Cerebellar cortex (tissue), 1 donor: Measurements from ENCODE around the gene RAP1GAP2.
"Not testable (repeated sequence)": the region's sequence is repeated elsewhere in the genome, so short reads cannot be mapped to it uniquely, and the experiment has no call there.

Experiments used
- DNase-seq: peaks from one replicate; pipeline ENCODE4 v3.0.0-alpha.2; 2015; ENCODE audit warnings: low spot score

Gene RAP1GAP2

GRCh38 chr17:2995886-2996809 is 199.9 kb downstream of the RAP1GAP2 start:
- no peak for DNase-seq

GRCh38 chr17:2996810-2997670 is 200.8 kb downstream of the RAP1GAP2 start:
- DNase-seq: no peak

GRCh38 chr17:2998469-2998901 is 202.2 kb downstream of the RAP1GAP2 start:
- not testable (repeated sequence) for DNase-seq

GRCh38 chr17:3002538-3003295 is 206.5 kb downstream of the RAP1GAP2 start:
- no peak for DNase-seq

- DNase-seq: no peak
Measured at GRCh38 chr17:3003296-3004149, 207.3 kb downstream of the RAP1GAP2 start.

- peak; percentile 93 for DNase-seq
Measured at GRCh38 chr17:3004150-3004801, 208.0 kb downstream of the RAP1GAP2 start.

GRCh38 chr17:3004925-3005324 is 208.7 kb downstream of the RAP1GAP2 start:
- no peak for DNase-seq

GRCh38 chr17:3005696-3006095 is 209.5 kb downstream of the RAP1GAP2 start:
- no peak for DNase-seq

GRCh38 chr17:3006801-3007200 is 210.6 kb downstream of the RAP1GAP2 start:
- no peak for DNase-seq

- DNase-seq: no peak
Measured at GRCh38 chr17:3007651-3008121, 211.4 kb downstream of the RAP1GAP2 start.

GRCh38 chr17:3008336-3009288 is 212.4 kb downstream of the RAP1GAP2 start:
- peak; percentile 8 for DNase-seq

- no peak for DNase-seq
Measured at GRCh38 chr17:3009411-3009920, 213.2 kb downstream of the RAP1GAP2 start.

- DNase-seq: no peak
Measured at GRCh38 chr17:3011891-3012290, 215.7 kb downstream of the RAP1GAP2 start.

GRCh38 chr17:3012926-3013581 is 216.8 kb downstream of the RAP1GAP2 start:
- DNase-seq: peak; percentile 85

GRCh38 chr17:3015890-3016289 is 219.7 kb downstream of the RAP1GAP2 start:
- DNase-seq: no peak

- DNase-seq: no peak
Measured at GRCh38 chr17:3017936-3018335, 221.7 kb downstream of the RAP1GAP2 start.

- peak; percentile 25 for DNase-seq
Measured at GRCh38 chr17:3019761-3020160, 223.5 kb downstream of the RAP1GAP2 start.

GRCh38 chr17:3020381-3020780 is 224.1 kb downstream of the RAP1GAP2 start:
- no peak for DNase-seq
